ENCODE results near the gene MAG. TPM values are rescaled to one million over a fixed set of nuclear protein-coding genes. Genes with fewer than 3 reads are reported as not detected.

Gene MAG
- total RNA-seq, 1 experiment from 2014 or later: not detected

- H3K79me2 ChIP-seq (ENCODE audit: insufficient read depth, low read length): no peaks in the 10 kb centered on the region
- H3K36me3 Mint-ChIP-seq (ENCODE audit: insufficient read depth in 1 of 3, low read depth in 3 of 3): no peaks in the 10 kb centered on the region
- no peak overlapping the region for H2AFZ ChIP-seq (ENCODE audit: low read length)
Measured at GRCh38 chr19:35332817-35333216, 40.9 kb downstream of the MAG start.

More at GRCh38 chr19:35332817-35333216, 40.9 kb downstream of the MAG start:
- Mint-ChIP-seq H3K27ac (no peak overlapping the region), H3K4me1 (peaks cover 10 to 12% of the 10 kb centered on the region in 2 experiments), H3K27me3 (ENCODE audit: low read depth) (peaks cover 5% of the 10 kb centered on the region), H3K9me3 (no peaks in the 10 kb centered on the region), H3K4me3 (no peak overlapping the region)
- DNase-seq: no peak
- Histone ChIP-seq H3K9me3 (ENCODE audit: control insufficient read depth, low read depth, low read length) (no peaks in the 10 kb centered on the region), H4K91ac (ENCODE audit: insufficient read length, low read depth, low read length) (no peak overlapping the region), H2BK5ac (ENCODE audit: insufficient read length, low read length) (no peak overlapping the region), H3K23ac (ENCODE audit: insufficient read length, low read depth, low read length) (no peak overlapping the region), H3K4ac (ENCODE audit: low read depth, low read length) (no peak overlapping the region), H2BK120ac (ENCODE audit: low read depth, low read length, poor library complexity, severe bottlenecking) (no peak overlapping the region), H3K18ac (ENCODE audit: insufficient read length, low read depth, low read length) (no peak overlapping the region), H3K79me1 (ENCODE audit: insufficient read depth, low read depth, low read length, poor library complexity, severe bottlenecking) (no peaks in the 10 kb centered on the region), H2BK20ac (ENCODE audit: low read depth, low read length, poor library complexity, severe bottlenecking) (no peak overlapping the region), H3K4me1 (ENCODE audit: insufficient read depth, low read length) (peaks cover 9% of the 10 kb centered on the region; the same call in 1 of the 2 replicates), H4K8ac (replicated peaks; ENCODE audit: insufficient read length, low read depth, low read length) (no peak overlapping the region), H4K20me1 (ENCODE audit: control insufficient read depth, insufficient read depth, insufficient read length) (no peaks in the 10 kb centered on the region), H3K4me2 (ENCODE audit: insufficient read depth, insufficient read length, low read length) (no peak overlapping the region), H4K5ac (ENCODE audit: insufficient read length, low read depth, low read length) (no peak overlapping the region), H3T11ph (ENCODE audit: low read length) (no peak overlapping the region), H3K27ac (ENCODE audit: insufficient read length, low read depth, low read length) (no peak overlapping the region), H2AK5ac (ENCODE audit: insufficient read length, low read length) (no peak overlapping the region), H3K56ac (ENCODE audit: insufficient read length, low read depth, low read length) (no peak overlapping the region), H3K14ac (ENCODE audit: insufficient read depth, low read length) (no peak overlapping the region), H3K9ac (ENCODE audit: extremely low read depth, insufficient read length, low read length) (no peak overlapping the region), H2BK15ac (ENCODE audit: low read depth, low read length) (no peak overlapping the region), H3K23me2 (ENCODE audit: insufficient read length, low read depth, low read length, poor library complexity, severe bottlenecking) (no peaks in the 10 kb centered on the region), H2BK12ac (ENCODE audit: insufficient read length, low read depth, low read length) (no peak overlapping the region), H3K27me3 (ENCODE audit: insufficient read depth, low read length) (no peaks in the 10 kb centered on the region)
- WGBS (ENCODE audit: extremely low coverage, insufficient read length, low lambda C conversion rate): no CpG with 5 or more reads among the region's 12 CpGs
- no peak for TF ChIP-seq CTCF (conservative IDR thresholded peaks at IDR 0.05)

Data from H9 (cell line).